Measurements from ENCODE around the gene OTOF. TPM values are rescaled to one million over a fixed set of nuclear protein-coding genes. Genes with fewer than 3 reads are reported as not detected.

OTOF gene
- total and polyA plus RNA-seq, 2 of the 13 experiments (the other 11 are each of a cell fraction or from before 2014, with no cell fraction given): 0.04 TPM; not detected in 1

DNA sequence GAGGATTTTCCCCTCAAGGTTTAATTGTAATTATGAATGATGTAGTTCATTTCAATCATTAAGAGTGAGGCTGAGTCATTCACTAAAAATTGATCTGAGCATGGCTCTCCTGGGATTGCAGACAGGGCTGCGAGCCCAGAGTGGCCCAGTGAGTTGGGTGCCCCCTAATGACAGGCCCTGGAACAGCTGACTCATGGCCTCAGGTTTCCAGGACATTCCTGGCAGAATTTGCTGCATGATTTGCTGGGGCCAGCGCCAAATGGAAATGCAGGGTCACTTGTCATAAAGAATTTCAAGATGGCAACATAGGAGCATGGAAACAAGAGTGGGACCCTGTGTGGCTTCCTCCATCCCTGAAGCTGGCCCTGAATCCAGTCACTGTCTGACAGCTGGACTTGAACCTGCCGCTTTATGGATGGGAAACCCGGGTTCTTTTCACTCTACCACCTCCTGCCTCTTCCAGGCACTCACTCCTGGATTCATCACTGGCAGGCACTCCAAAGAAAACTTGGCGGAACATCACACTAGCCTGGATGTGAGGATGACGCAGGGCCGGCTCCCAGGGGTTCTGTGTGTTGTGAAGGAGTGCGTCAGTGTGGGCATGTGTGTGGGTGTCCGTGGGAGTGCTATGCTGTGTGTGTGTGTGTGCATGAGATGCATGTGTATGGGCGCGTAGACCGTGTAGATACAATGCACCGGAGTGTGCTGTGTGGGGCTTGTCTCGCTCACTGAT, 15.2 kb downstream of the OTOF start (continued):
- TF ChIP-seq ZBTB43 (CRISPR knock-in tag; conservative IDR thresholded peaks at IDR 0.05): no peak
- TF ChIP-seq, protein P1, sequence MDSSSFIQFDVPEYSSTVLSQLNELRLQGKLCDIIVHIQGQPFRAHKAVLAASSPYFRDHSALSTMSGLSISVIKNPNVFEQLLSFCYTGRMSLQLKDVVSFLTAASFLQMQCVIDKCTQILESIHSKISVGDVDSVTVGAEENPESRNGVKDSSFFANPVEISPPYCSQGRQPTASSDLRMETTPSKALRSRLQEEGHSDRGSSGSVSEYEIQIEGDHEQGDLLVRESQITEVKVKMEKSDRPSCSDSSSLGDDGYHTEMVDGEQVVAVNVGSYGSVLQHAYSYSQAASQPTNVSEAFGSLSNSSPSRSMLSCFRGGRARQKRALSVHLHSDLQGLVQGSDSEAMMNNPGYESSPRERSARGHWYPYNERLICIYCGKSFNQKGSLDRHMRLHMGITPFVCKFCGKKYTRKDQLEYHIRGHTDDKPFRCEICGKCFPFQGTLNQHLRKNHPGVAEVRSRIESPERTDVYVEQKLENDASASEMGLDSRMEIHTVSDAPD (CRISPR knock-in tag; IDR thresholded peaks at IDR 0.05): no peak
- no peak for TF ChIP-seq ZNF660 (CRISPR knock-in tag; IDR thresholded peaks at IDR 0.05; ENCODE audit: borderline replicate concordance, low read depth)
- TF ChIP-seq ZFP90 (CRISPR knock-in tag; IDR thresholded peaks at IDR 0.05; ENCODE audit: borderline replicate concordance): no peak
- no peak for TF ChIP-seq KLF15 (CRISPR knock-in tag; IDR thresholded peaks at IDR 0.05; ENCODE audit: borderline replicate concordance)
- no peak for TF ChIP-seq ZNF75D (CRISPR knock-in tag; IDR thresholded peaks at IDR 0.05; ENCODE audit: borderline replicate concordance)
- no peak for TF ChIP-seq ZNF782 (CRISPR knock-in tag; IDR thresholded peaks at IDR 0.05; ENCODE audit: borderline replicate concordance)
- no peak for TF ChIP-seq HDAC2 (CRISPR knock-in tag; IDR thresholded peaks at IDR 0.05)
- peak; percentile 55 for TF ChIP-seq RAD21 (CRISPR knock-in tag; IDR thresholded peaks at IDR 0.05)
- TF ChIP-seq ZNF567 (CRISPR knock-in tag; IDR thresholded peaks at IDR 0.05; ENCODE audit: borderline replicate concordance): no peak
- peak; percentile 81 for TF ChIP-seq FOSL2 (CRISPR knock-in tag; IDR thresholded peaks at IDR 0.05)
- TF ChIP-seq ZNF432 (CRISPR knock-in tag; IDR thresholded peaks at IDR 0.05; ENCODE audit: borderline replicate concordance): no peak
- no peak for TF ChIP-seq PITX1 (CRISPR knock-in tag; IDR thresholded peaks at IDR 0.05)
- TF ChIP-seq, protein P2, sequence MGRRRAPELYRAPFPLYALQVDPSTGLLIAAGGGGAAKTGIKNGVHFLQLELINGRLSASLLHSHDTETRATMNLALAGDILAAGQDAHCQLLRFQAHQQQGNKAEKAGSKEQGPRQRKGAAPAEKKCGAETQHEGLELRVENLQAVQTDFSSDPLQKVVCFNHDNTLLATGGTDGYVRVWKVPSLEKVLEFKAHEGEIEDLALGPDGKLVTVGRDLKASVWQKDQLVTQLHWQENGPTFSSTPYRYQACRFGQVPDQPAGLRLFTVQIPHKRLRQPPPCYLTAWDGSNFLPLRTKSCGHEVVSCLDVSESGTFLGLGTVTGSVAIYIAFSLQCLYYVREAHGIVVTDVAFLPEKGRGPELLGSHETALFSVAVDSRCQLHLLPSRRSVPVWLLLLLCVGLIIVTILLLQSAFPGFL (CRISPR knock-in tag; IDR thresholded peaks at IDR 0.05): no peak
- no peak for TF ChIP-seq ZSCAN25 (CRISPR knock-in tag; IDR thresholded peaks at IDR 0.05)
- no peak for TF ChIP-seq SP140L (CRISPR knock-in tag; IDR thresholded peaks at IDR 0.05; ENCODE audit: borderline replicate concordance)
- TF ChIP-seq, protein P3, sequence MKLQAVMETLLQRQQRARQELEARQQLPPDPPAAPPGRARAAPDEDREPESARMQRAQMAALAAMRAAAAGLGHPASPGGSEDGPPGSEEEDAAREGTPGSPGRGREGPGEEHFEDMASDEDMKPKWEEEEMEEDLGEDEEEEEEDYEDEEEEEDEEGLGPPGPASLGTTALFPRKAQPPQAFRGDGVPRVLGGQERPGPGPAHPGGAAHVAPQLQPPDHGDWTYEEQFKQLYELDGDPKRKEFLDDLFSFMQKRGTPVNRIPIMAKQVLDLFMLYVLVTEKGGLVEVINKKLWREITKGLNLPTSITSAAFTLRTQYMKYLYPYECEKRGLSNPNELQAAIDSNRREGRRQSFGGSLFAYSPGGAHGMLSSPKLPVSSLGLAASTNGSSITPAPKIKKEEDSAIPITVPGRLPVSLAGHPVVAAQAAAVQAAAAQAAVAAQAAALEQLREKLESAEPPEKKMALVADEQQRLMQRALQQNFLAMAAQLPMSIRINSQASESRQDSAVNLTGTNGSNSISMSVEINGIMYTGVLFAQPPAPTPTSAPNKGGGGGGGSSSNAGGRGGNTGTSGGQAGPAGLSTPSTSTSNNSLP (IDR thresholded peaks at IDR 0.05; ENCODE audit: low read depth, low read length): peak; percentile 52; the same call in 1 of the 2 replicates
- no peak for TF ChIP-seq RORA (CRISPR knock-in tag; IDR thresholded peaks at IDR 0.05)
- TF ChIP-seq BCL6 (CRISPR knock-in tag; IDR thresholded peaks at IDR 0.05): no peak
- TF ChIP-seq PAF1 (CRISPR knock-in tag; IDR thresholded peaks at IDR 0.05): no peak
- no peak for TF ChIP-seq ZNF510 (CRISPR knock-in tag; IDR thresholded peaks at IDR 0.05; ENCODE audit: low read depth)
- no peak for TF ChIP-seq DNMT1 (CRISPR knock-in tag; IDR thresholded peaks at IDR 0.05)

Measured in HepG2 (cell line).